NCI-H526 (cell line): ENCODE data around the gene KATNAL2.

Source experiments
- DNase-seq, 2 experiments: peaks; one replicate each; lab custom pipeline; 2025; lab: John Stamatoyannopoulos, UW

The KATNAL2 gene

GRCh38 chr18:47115205-47115604 lies 197.8 kb downstream of the KATNAL2 start:
- no peak for DNase-seq

GRCh38 chr18:47118981-47119380 lies 201.6 kb downstream of the KATNAL2 start:
- DNase-seq = no peak

GRCh38 chr18:47120428-47120827 lies 203.0 kb downstream of the KATNAL2 start:
- no peak for DNase-seq

GRCh38 chr18:47121146-47121545 lies 203.7 kb downstream of the KATNAL2 start:
- DNase-seq = no peak

- no peak for DNase-seq
Observed at GRCh38 chr18:47141289-47141688, 223.9 kb downstream of the KATNAL2 start.

- DNase-seq = no peak
Observed at GRCh38 chr18:47143153-47143552, 225.8 kb downstream of the KATNAL2 start.

GRCh38 chr18:47143899-47144485 lies 226.6 kb downstream of the KATNAL2 start:
- DNase-seq = no peak

- DNase-seq = no peak
Observed at GRCh38 chr18:47146206-47146605, 228.8 kb downstream of the KATNAL2 start.

GRCh38 chr18:47149457-47150028 lies 232.1 kb downstream of the KATNAL2 start:
- peak in 1 of 2 experiments; percentile 29 for DNase-seq

GRCh38 chr18:47150029-47150823 lies 232.8 kb downstream of the KATNAL2 start, which contains the start of gene HDHD2:
Gene HDHD2 (minus strand): TSS chr18:47150500. CDS start chr18:47136439, 14,061 bp downstream.
- DNase-seq = peak; percentile 52 to 89

GRCh38 chr18:47150824-47151366 lies 233.5 kb downstream of the KATNAL2 start:
- peak; percentile 16 to 48 for DNase-seq

GRCh38 chr18:47151439-47151838 lies 234.0 kb downstream of the KATNAL2 start:
- no peak for DNase-seq
